OCI-LY3 (cell line): ENCODE data around the gene SEC16A.

Experiments
- EZH2phosphoT487 ChIP-seq: fragments of 200-600 bp; shearing (Covaris generic); IDR thresholded peaks from 2 replicates; pipeline ENCODE4 v1.6.1; 2018; ENCODE audit warnings: antibody characterized with exemption, mixed run types, low read depth
- TF ChIP-seq, protein P1 (sequence below): fragments of 200-600, 300-600 bp; sonication (generic); IDR thresholded peaks from 2 replicates; pipeline ENCODE4 v1.5.1; 2014; ENCODE audit warnings: antibody characterized with exemption, low read length, low read depth

DNA sequence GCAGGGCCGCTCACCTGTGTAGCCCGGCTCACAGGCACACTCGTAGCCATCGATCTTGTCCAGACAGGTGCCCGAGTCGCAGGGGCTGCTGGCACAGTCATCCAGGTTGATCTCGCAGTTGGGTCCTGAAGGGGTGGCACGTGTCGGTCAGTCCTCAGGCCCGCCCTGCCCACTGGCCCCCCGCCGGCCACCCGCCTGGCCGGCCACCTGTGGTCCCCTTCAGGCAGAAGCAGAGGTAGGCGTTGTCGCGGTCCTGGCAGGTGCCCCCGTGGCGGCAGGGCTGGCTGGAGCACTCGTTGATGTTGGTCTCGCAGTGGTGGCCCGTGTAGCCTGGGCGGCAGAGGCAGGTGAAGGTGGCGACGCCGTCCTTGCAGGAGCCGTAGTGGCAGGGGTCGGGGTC, 32.4 kb upstream of the SEC16A start:
- TF ChIP-seq, protein P1, sequence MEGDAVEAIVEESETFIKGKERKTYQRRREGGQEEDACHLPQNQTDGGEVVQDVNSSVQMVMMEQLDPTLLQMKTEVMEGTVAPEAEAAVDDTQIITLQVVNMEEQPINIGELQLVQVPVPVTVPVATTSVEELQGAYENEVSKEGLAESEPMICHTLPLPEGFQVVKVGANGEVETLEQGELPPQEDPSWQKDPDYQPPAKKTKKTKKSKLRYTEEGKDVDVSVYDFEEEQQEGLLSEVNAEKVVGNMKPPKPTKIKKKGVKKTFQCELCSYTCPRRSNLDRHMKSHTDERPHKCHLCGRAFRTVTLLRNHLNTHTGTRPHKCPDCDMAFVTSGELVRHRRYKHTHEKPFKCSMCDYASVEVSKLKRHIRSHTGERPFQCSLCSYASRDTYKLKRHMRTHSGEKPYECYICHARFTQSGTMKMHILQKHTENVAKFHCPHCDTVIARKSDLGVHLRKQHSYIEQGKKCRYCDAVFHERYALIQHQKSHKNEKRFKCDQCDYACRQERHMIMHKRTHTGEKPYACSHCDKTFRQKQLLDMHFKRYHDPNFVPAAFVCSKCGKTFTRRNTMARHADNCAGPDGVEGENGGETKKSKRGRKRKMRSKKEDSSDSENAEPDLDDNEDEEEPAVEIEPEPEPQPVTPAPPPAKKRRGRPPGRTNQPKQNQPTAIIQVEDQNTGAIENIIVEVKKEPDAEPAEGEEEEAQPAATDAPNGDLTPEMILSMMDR, result no peak
- no peak for TF ChIP-seq EZH2phosphoT487
